Left lung (tissue), 10 donors: ENCODE data around the gene DLG2. TPM values are rescaled to one million over a fixed set of nuclear protein-coding genes. Genes with fewer than 3 reads are reported as not detected.
"Not testable (repeated sequence)": the region's sequence is repeated elsewhere in the genome, so short reads cannot be mapped to it uniquely, and the experiment has no call there.

Experiments used
- ATAC-seq: fragments of 200-7000 bp; cut with Tn5 transposase; one replicate; pipeline ENCODE4 v1.9.1; 2020; ENCODE audit warnings: moderate library complexity
- DNase-seq, 4 donors: peaks; one replicate each; pipeline ENCODE4 v3.0.0-alpha.2; 2013 to 2020
- H3K27ac ChIP-seq, 2 donors: fragments of 200-600 bp; sonication (generic) in 1 of 2; one replicate each; pipeline versions ENCODE4 v1.5.0 to v1.8.0; 2020 to 2021
- H3K27me3 ChIP-seq, 2 donors: fragments of 200-600 bp; sonication (generic) in 1 of 2; one replicate each; pipeline versions ENCODE4 v1.5.0 to v1.8.0; 2020 to 2021
- H3K36me3 ChIP-seq, 2 donors: fragments of 200-600 bp; sonication (generic) in 1 of 2; one replicate each; pipeline versions ENCODE4 v1.5.0 to v1.8.0; 2020 to 2021
- H3K4me1 ChIP-seq, 2 donors: fragments of 200-600 bp; one replicate each; pipeline ENCODE4 v1.8.0; 2021
- H3K4me3 ChIP-seq, 2 donors: fragments of 200-600 bp; sonication (generic) in 1 of 2; one replicate each; pipeline versions ENCODE4 v1.5.0 to v1.8.0; 2020 to 2021; ENCODE audit warnings: mild to moderate bottlenecking in 1 of 2
- H3K9me3 ChIP-seq, 2 donors: fragments of 200-600 bp; sonication (generic) in 1 of 2; one replicate each; pipeline versions ENCODE4 v1.5.0 to v1.8.0; 2020 to 2021
- intact Hi-C, 2 donors: fragments of 100-400 bp; cut with DNase I; formaldehyde crosslinking; loops; one replicate each; pipeline versions ENCODE4 v1.11.2 to v1.14.2; 2022
- polyA plus RNA-seq, 6 donors: library from polyadenylated mRNA; unstranded; fragments of 120-200 nt; gene quantifications; one replicate each; pipeline ENCODE4 v1.2.1, GENCODE V29; 2013; ENCODE audit not compliant: insufficient read length in 6 of 6
- total RNA-seq, 2 donors: library from RNA; stranded (reverse); fragmentation: NEBNext Ultra II Directional; extraction: Animal tissue kit (Norgen Biotek cat#: 25700); gene quantifications; one replicate each; pipeline ENCODE4 v1.2.1, GENCODE V29; 2021
- TF ChIP-seq, protein P1 (sequence below), 2 donors: fragments of 200-600 bp; sonication (generic) in 1 of 2; IDR thresholded peaks; one replicate each; pipeline versions ENCODE4 v1.5.0 to v1.8.0; 2021; ENCODE audit warnings: antibody characterized with exemption in 2 of 2
- donor health status: DM: no; HTN: yes; CAD: no.
- donor health status: DM: no; HTN: no; CAD: no.

Gene DLG2
- total and polyA plus RNA-seq, 8 donors, result 4.5 to 15.0 (median 8.6) TPM

DNA sequence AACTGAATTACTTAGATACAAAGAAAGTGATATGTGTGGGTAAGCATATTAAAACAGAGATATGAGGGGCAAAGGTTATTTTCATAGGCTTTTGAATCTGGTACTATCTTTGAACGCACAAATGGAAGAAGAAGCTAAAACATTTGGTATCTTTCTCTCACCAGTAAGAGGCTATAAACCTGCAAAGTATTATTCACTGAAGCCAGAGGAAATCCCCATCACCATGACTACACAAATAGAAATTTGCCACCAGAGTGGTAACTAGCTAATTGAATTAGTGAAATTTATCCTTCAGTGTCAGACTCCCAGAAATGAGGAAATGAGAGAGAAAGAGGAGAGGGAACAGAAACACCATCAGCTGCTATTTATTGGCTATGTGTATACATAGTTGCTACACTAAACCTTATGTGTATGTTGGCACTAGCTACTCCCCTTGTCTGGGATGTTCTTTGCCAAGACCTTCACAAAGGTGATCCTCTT, 503.4 kb downstream of the DLG2 start:
- TF ChIP-seq, protein P1, sequence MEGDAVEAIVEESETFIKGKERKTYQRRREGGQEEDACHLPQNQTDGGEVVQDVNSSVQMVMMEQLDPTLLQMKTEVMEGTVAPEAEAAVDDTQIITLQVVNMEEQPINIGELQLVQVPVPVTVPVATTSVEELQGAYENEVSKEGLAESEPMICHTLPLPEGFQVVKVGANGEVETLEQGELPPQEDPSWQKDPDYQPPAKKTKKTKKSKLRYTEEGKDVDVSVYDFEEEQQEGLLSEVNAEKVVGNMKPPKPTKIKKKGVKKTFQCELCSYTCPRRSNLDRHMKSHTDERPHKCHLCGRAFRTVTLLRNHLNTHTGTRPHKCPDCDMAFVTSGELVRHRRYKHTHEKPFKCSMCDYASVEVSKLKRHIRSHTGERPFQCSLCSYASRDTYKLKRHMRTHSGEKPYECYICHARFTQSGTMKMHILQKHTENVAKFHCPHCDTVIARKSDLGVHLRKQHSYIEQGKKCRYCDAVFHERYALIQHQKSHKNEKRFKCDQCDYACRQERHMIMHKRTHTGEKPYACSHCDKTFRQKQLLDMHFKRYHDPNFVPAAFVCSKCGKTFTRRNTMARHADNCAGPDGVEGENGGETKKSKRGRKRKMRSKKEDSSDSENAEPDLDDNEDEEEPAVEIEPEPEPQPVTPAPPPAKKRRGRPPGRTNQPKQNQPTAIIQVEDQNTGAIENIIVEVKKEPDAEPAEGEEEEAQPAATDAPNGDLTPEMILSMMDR (IDR thresholded peaks at IDR 0.05), result no peak
- no peaks in the 10 kb centered on the region for H3K9me3 ChIP-seq
- no peaks in the 10 kb centered on the region for H3K4me1 ChIP-seq
- ATAC-seq (no peak), DNase-seq (no peak)
- no peaks in the 10 kb centered on the region for H3K27me3 ChIP-seq
- H3K36me3 ChIP-seq, result no peaks in the 10 kb centered on the region
- H3K4me3 ChIP-seq, result no peak overlapping the region
- no peak overlapping the region for H3K27ac ChIP-seq
- intact Hi-C loops, result no loop called here

DNA sequence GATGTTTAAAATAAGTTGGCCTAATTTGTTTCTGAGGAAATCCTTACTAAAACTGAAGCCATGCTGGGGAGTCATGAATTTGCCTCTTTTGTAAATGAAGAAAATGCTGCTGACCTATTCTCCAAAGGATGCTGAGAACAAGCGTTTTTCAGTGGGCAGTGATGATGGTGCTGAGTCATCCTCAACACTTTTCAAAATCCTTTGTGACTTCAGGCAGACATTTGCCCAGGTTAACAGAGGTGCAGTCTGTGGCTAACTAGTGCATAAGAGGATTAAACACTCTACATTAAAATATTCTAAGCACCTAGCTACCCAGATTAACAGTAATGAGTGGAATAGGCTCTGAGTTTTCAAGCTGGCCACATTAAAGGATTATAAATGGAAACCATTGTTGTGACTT, 509.0 kb downstream of the DLG2 start:
- ATAC-seq, result no peak
- Histone ChIP-seq H3K4me3 (no peak overlapping the region), H3K27me3 (no peaks in the 10 kb centered on the region), H3K9me3 (no peaks in the 10 kb centered on the region), H3K36me3 (no peaks in the 10 kb centered on the region), H3K27ac (no peak overlapping the region), H3K4me1 (no peaks in the 10 kb centered on the region)
- DNase-seq, result no peak
- TF ChIP-seq, protein P1 (IDR thresholded peaks at IDR 0.05), result no peak
- intact Hi-C loops, result no loop called here

DNA sequence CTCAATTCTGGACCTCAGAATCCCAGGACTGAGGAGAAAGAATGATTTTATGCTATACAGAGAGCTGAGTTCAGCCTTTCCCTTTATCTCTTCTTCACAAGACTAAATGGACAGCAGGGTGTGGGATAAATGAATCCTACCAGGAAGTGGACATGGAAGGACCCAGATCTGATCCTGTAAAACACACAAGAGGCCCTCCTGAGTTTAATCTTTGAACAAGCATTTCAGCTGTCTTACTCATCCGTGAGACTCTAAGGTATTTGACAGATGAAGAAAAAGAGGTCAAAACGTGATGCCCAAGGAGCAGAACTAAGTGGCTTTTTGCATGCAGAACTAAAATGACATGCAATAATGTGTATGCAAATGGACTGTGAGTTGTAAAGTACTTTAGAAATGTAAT, 511.3 kb downstream of the DLG2 start:
- Histone ChIP-seq H3K4me3 (no peak overlapping the region), H3K9me3 (no peaks in the 10 kb centered on the region), H3K27me3 (no peaks in the 10 kb centered on the region), H3K36me3 (no peaks in the 10 kb centered on the region), H3K4me1 (no peaks in the 10 kb centered on the region), H3K27ac (no peak overlapping the region)
- TF ChIP-seq, protein P1 (IDR thresholded peaks at IDR 0.05), result no peak
- DNase-seq, result no peak
- intact Hi-C loops, result no loop called here
- ATAC-seq, result no peak

DNA sequence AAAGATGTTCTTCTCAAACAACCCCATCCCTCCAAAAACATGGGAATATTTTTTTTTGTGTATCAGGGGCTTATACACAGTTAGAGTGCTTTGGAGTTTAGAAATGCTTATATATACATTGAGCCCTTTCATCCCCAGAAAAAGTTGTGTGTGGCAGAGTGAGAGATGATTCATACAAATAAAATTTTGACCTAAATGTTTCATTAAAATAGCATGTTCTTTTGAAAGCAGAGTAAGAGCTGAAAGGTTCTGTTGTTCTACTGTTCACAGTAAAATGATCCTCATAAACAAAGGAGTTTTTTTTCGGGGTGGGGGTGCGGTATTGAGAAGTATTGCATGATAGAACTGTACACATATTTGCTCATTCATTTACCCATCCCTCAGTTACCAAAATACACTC, 512.4 kb downstream of the DLG2 start:
- Histone ChIP-seq H3K27ac (no peak overlapping the region), H3K4me3 (no peak overlapping the region), H3K4me1 (no peaks in the 10 kb centered on the region), H3K27me3 (no peaks in the 10 kb centered on the region), H3K9me3 (no peaks in the 10 kb centered on the region), H3K36me3 (no peaks in the 10 kb centered on the region)
- ATAC-seq (no peak), DNase-seq (no peak)
- intact Hi-C loops, result no loop called here
- TF ChIP-seq, protein P1 (IDR thresholded peaks at IDR 0.05), result no peak

DNA sequence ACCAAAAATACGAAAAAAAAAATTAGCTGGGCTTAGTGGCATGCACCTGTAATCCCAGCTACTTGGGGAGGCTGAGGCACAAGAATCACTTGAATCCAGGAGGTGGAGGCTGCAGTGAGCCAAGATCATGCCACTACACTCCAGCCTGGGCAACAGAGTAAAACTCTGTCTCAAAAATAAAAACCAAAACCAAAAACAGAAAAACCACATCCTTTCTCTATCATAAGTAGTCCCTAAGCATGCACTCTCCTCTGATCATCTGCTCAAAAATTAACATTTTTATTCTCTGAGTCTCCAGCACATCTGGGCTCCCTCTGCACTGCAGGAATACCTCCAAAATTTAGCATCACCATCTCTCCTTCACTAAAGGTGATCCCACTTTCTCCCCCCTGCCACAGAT, 516.9 kb downstream of the DLG2 start:
- ATAC-seq, H3K36me3 ChIP-seq, H3K4me3 ChIP-seq, H3K27me3 ChIP-seq, H3K9me3 ChIP-seq, DNase-seq, H3K27ac ChIP-seq, H3K4me1 ChIP-seq, intact Hi-C loops: not testable (repeated sequence)

DNA sequence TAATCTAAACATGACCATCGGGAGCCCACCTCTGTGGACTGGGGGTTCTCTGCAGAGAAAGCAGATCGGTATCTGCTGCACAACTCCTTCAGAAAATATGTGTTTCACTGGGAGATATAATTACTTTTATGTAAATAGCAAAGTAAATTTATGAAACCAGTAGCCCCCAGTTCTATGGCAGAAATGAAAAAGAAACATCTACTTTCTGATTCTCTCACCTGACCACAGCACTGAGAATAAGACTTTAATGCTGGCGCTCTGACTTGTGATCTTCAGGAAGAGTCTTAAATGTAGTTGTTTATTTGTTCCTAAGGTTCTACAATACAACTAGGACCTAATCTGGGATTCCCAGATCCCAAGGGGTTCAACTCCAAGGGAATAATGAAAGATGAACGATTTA, 518.0 kb downstream of the DLG2 start:
- H3K27ac ChIP-seq, result no peak overlapping the region
- no peak overlapping the region for H3K4me3 ChIP-seq
- H3K27me3 ChIP-seq, result no peaks in the 10 kb centered on the region
- H3K36me3 ChIP-seq, result no peaks in the 10 kb centered on the region
- TF ChIP-seq, protein P1 (IDR thresholded peaks at IDR 0.05), result no peak
- intact Hi-C loops, result no loop called here
- ATAC-seq (no peak), DNase-seq (no peak)
- H3K4me1 ChIP-seq, result no peaks in the 10 kb centered on the region
- no peaks in the 10 kb centered on the region for H3K9me3 ChIP-seq
